CD4-positive, alpha-beta T cell treated with Interleukin-15 for 4 hours (primary cell): Measurements from ENCODE around the gene PDGFA.

ENCODE experiments used
- DNase-seq: peaks from one replicate; pipeline ENCODE4 v3.0.0-alpha.2; 2020; ENCODE audit warnings: low spot score

The PDGFA gene

GRCh38 chr7:516606-517456, 2.8 kb downstream of the PDGFA start:
- no peak for DNase-seq

GRCh38 chr7:516216-516605, 3.4 kb downstream of the PDGFA start:
- DNase-seq = no peak

- DNase-seq = no peak
These were observed 4.0 kb downstream of the PDGFA start for GRCh38 chr7:515628-516027.

GRCh38 chr7:514651-515598, 4.7 kb downstream of the PDGFA start:
- no peak for DNase-seq

GRCh38 chr7:514242-514641, 5.4 kb downstream of the PDGFA start:
- DNase-seq = no peak

GRCh38 chr7:513521-514166, 6.0 kb downstream of the PDGFA start:
- peak; percentile 20 for DNase-seq

GRCh38 chr7:512541-513311, 6.9 kb downstream of the PDGFA start:
- no peak for DNase-seq

GRCh38 chr7:512146-512510, 7.5 kb downstream of the PDGFA start:
- no peak for DNase-seq

- no peak for DNase-seq
These were observed 8.0 kb downstream of the PDGFA start for GRCh38 chr7:511476-512145.

GRCh38 chr7:510782-511281, 8.8 kb downstream of the PDGFA start:
- DNase-seq = no peak

GRCh38 chr7:510131-510481, 9.5 kb downstream of the PDGFA start:
- DNase-seq = no peak

- DNase-seq = no peak
These were observed 10.1 kb downstream of the PDGFA start for GRCh38 chr7:509426-510130.

GRCh38 chr7:508461-509170, 11.0 kb downstream of the PDGFA start:
- no peak for DNase-seq

- DNase-seq = no peak
These were observed 11.9 kb downstream of the PDGFA start for GRCh38 chr7:507623-508300.

- DNase-seq = no peak
These were observed 12.6 kb downstream of the PDGFA start for GRCh38 chr7:506921-507622.

GRCh38 chr7:506391-506831, 13.2 kb downstream of the PDGFA start:
- DNase-seq = no peak

- DNase-seq = no peak
These were observed 14.5 kb downstream of the PDGFA start for GRCh38 chr7:505171-505570.
